Measurements from ENCODE around the gene ARHGAP18.

Gene ARHGAP18

DNA sequence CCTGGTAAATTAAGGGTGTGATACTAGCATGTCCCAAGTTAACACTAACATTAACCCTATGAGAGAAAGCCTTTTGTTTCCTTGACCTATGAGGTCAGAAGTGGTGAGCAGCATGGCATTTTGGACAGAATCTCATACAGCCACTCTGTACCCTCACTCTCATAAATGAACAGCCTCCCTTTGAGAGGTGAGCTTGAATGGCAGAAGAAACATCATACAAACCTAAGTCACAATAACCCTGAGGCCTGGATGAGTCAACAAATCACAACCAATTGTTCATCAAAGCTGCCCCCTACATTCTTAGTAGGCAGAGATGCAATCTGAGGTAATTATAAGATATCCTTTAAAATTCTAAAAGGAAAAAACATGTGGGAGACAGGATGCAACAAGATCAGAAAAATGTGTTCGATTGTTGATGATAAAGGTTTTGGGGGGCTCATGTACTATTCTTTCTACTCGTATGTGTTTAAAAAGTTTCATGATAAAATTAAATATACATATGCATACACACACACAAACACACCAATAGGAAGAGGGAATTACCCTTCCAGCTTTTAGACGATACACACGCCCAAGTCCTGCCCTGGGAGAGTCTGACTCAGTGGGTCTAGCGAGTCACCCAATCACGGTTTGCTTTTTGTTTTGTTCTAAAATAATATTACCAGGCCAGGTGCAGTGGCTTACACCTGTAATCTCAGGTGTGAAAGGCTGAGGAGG is 117.3 kb downstream of the ARHGAP18 start:
- Histone ChIP-seq H3K4me1 (ENCODE audit: low read length) (no peaks in the 10 kb centered on the region), H3K79me2 (ENCODE audit: low read length) (no peaks in the 10 kb centered on the region), H3K9me2 (replicated peaks; ENCODE audit: insufficient read depth, low read length) (no peaks in the 10 kb centered on the region), H4K20me1 (ENCODE audit: insufficient read depth, low read length) (no peaks in the 10 kb centered on the region), H3K27me3 (replicated peaks; ENCODE audit: insufficient read depth, low read length) (no peaks in the 10 kb centered on the region), H3K27ac (ENCODE audit: low read length) (no peak overlapping the region), H3K4me2 (ENCODE audit: low read depth, low read length) (no peak overlapping the region), H3F3A (ENCODE audit: insufficient read depth, low read length) (no peaks in the 10 kb centered on the region), H2AFZ (ENCODE audit: low read length) (no peak overlapping the region), H3K9ac (ENCODE audit: low read length) (no peak overlapping the region), H3K4me3 (ENCODE audit: low read length) (no peak overlapping the region), H3K36me3 (replicated peaks; ENCODE audit: insufficient read depth, low read length) (no peaks in the 10 kb centered on the region), H3K9me3 (replicated peaks; ENCODE audit: insufficient read depth, low read length) (no peaks in the 10 kb centered on the region)
- TF ChIP-seq EZH2 (optimal IDR thresholded peaks at IDR 0.05; ENCODE audit: low read depth, low read length) (no peak), CTCF (IDR thresholded peaks at IDR 0.05; ENCODE audit: low read length) (no peak), EZH2phosphoT487 (IDR thresholded peaks at IDR 0.05; ENCODE audit: low read length) (no peak)
- DNase-seq, result no peak

- Histone ChIP-seq H3K4me1 (ENCODE audit: low read length) (no peaks in the 10 kb centered on the region), H3K4me2 (ENCODE audit: low read depth, low read length) (no peak overlapping the region), H3K9ac (ENCODE audit: low read length) (no peak overlapping the region), H3K9me3 (replicated peaks; ENCODE audit: insufficient read depth, low read length) (no peaks in the 10 kb centered on the region), H2AFZ (ENCODE audit: low read length) (no peak overlapping the region), H3K36me3 (replicated peaks; ENCODE audit: insufficient read depth, low read length) (no peaks in the 10 kb centered on the region; the same call in 1 of the 2 replicates), H3K79me2 (ENCODE audit: low read length) (no peaks in the 10 kb centered on the region), H3K27me3 (replicated peaks; ENCODE audit: insufficient read depth, low read length) (no peaks in the 10 kb centered on the region), H3K4me3 (ENCODE audit: low read length) (no peak overlapping the region), H3F3A (ENCODE audit: insufficient read depth, low read length) (no peaks in the 10 kb centered on the region), H4K20me1 (ENCODE audit: insufficient read depth, low read length) (no peaks in the 10 kb centered on the region), H3K27ac (ENCODE audit: low read length) (no peak overlapping the region), H3K9me2 (replicated peaks; ENCODE audit: insufficient read depth, low read length) (no peaks in the 10 kb centered on the region)
- TF ChIP-seq CTCF (IDR thresholded peaks at IDR 0.05; ENCODE audit: low read length) (no peak), EZH2phosphoT487 (IDR thresholded peaks at IDR 0.05; ENCODE audit: low read length) (no peak), EZH2 (optimal IDR thresholded peaks at IDR 0.05; ENCODE audit: low read depth, low read length) (no peak)
- DNase-seq, result no peak
Measured at GRCh38 chr6:129590408-129591022, 119.5 kb downstream of the ARHGAP18 start.

- no peaks in the 10 kb centered on the region for H3K27me3 ChIP-seq (replicated peaks; ENCODE audit: insufficient read depth, low read length)
- no peaks in the 10 kb centered on the region for H4K20me1 ChIP-seq (ENCODE audit: insufficient read depth, low read length)
- no peaks in the 10 kb centered on the region for H3K9me3 ChIP-seq (replicated peaks; ENCODE audit: insufficient read depth, low read length)
- no peak overlapping the region for H3K9ac ChIP-seq (ENCODE audit: low read length)
- H3K36me3 ChIP-seq (replicated peaks; ENCODE audit: insufficient read depth, low read length), result no peaks in the 10 kb centered on the region; the same call in 1 of the 2 replicates
- H3F3A ChIP-seq (ENCODE audit: insufficient read depth, low read length), result no peaks in the 10 kb centered on the region
- H2AFZ ChIP-seq (ENCODE audit: low read length), result no peak overlapping the region
- no peaks in the 10 kb centered on the region for H3K4me1 ChIP-seq (ENCODE audit: low read length)
- no peak for TF ChIP-seq EZH2 (optimal IDR thresholded peaks at IDR 0.05; ENCODE audit: low read depth, low read length)
- no peak for TF ChIP-seq EZH2phosphoT487 (IDR thresholded peaks at IDR 0.05; ENCODE audit: low read length)
- TF ChIP-seq CTCF (IDR thresholded peaks at IDR 0.05; ENCODE audit: low read length), result no peak
- no peak for DNase-seq
- no peak overlapping the region for H3K4me2 ChIP-seq (ENCODE audit: low read depth, low read length)
- H3K9me2 ChIP-seq (replicated peaks; ENCODE audit: insufficient read depth, low read length), result no peaks in the 10 kb centered on the region
- no peaks in the 10 kb centered on the region for H3K79me2 ChIP-seq (ENCODE audit: low read length)
- no peak overlapping the region for H3K27ac ChIP-seq (ENCODE audit: low read length)
- no peak overlapping the region for H3K4me3 ChIP-seq (ENCODE audit: low read length)
Measured at GRCh38 chr6:129586815-129587214, 123.2 kb downstream of the ARHGAP18 start.
